Activated CD8-positive, alpha-beta memory T cell treated with anti-CD3 and anti-CD28 coated beads, Interleukin-2, amount 50 U/mL, for 48 hours (primary cell): ENCODE measurements around the gene RUFY4.

Experiments
- DNase-seq: peaks from one replicate; pipeline ENCODE4 v3.0.0-alpha.2; 2020

Gene RUFY4

GRCh38 chr2:218068721-218069334 is at the start of gene RUFY4:
RUFY4 (plus strand) TSS chr2:218069253; CDS start chr2:218070606, 1,353 bp downstream.
- peak; percentile 75 for DNase-seq

- DNase-seq: no peak
These were observed 49.5 kb upstream of the RUFY4 start for GRCh38 chr2:218019411-218020060.

GRCh38 chr2:218020281-218020680 is 48.8 kb upstream of the RUFY4 start:
- no peak for DNase-seq

GRCh38 chr2:218020966-218021535 is 48.0 kb upstream of the RUFY4 start:
- DNase-seq: no peak

- no peak for DNase-seq
These were observed 47.4 kb upstream of the RUFY4 start for GRCh38 chr2:218021536-218022071.

GRCh38 chr2:218022131-218022850 is 46.8 kb upstream of the RUFY4 start:
- no peak for DNase-seq

- no peak for DNase-seq
These were observed 46.1 kb upstream of the RUFY4 start for GRCh38 chr2:218022851-218023530.

GRCh38 chr2:218023636-218024035 is 45.4 kb upstream of the RUFY4 start:
- peak; percentile 22 for DNase-seq

GRCh38 chr2:218024336-218024735 is 44.7 kb upstream of the RUFY4 start:
- no peak for DNase-seq

GRCh38 chr2:218024871-218025270 is 44.2 kb upstream of the RUFY4 start:
- peak; percentile 39 for DNase-seq

GRCh38 chr2:218026244-218026643 is 42.8 kb upstream of the RUFY4 start:
- DNase-seq: peak; percentile 28

GRCh38 chr2:218026676-218027425 is 42.2 kb upstream of the RUFY4 start:
- peak; percentile 36 for DNase-seq

GRCh38 chr2:218027426-218028188 is 41.4 kb upstream of the RUFY4 start:
- DNase-seq: peak; percentile 25

- DNase-seq: peak; percentile 20
These were observed 40.9 kb upstream of the RUFY4 start for GRCh38 chr2:218028189-218028495.

GRCh38 chr2:218028562-218029348 is 40.3 kb upstream of the RUFY4 start:
- peak; percentile 30 for DNase-seq

- DNase-seq: peak; percentile 22
These were observed 39.4 kb upstream of the RUFY4 start for GRCh38 chr2:218029366-218030360.

- peak; percentile 40 for DNase-seq
These were observed 38.5 kb upstream of the RUFY4 start for GRCh38 chr2:218030409-218031195.

- peak; percentile 20 for DNase-seq
These were observed 37.8 kb upstream of the RUFY4 start for GRCh38 chr2:218031261-218031660.
